H9 (cell line): ENCODE data around the gene AATF. TPM values are rescaled to one million over a fixed set of nuclear protein-coding genes. Genes with fewer than 3 reads are reported as not detected.

Experiments
- DNase-seq: peaks from one replicate; pipeline ENCODE4 v3.0.0-alpha.2; 2017
- H2AFZ ChIP-seq: one replicate; pipeline ENCODE4 v1.6.1; 2013; ENCODE audit warnings: mild to moderate bottlenecking, low read length, control low read depth, moderate library complexity
- H2AK5ac ChIP-seq: 2 replicates; pipeline ENCODE4 v1.6.1; 2013; ENCODE audit warnings: low read length, control low read depth, mixed read lengths; ENCODE audit not compliant: insufficient read length
- H2BK120ac ChIP-seq: one replicate; pipeline ENCODE4 v1.6.1; 2013; ENCODE audit warnings: low read depth, mild to moderate bottlenecking, low read length, control low read depth, inconsistent platforms; ENCODE audit not compliant: poor library complexity, severe bottlenecking
- H2BK12ac ChIP-seq: 2 replicates; pipeline ENCODE4 v1.6.1; 2013; ENCODE audit warnings: low read length, control low read depth, mixed read lengths, low read depth; ENCODE audit not compliant: insufficient read length
- H2BK15ac ChIP-seq: 2 replicates; pipeline ENCODE4 v1.6.1; 2013; ENCODE audit warnings: low read depth, low read length, control low read depth
- H2BK20ac ChIP-seq: one replicate; pipeline ENCODE4 v1.6.1; 2013; ENCODE audit warnings: low read depth, mild to moderate bottlenecking, low read length, control low read depth, inconsistent platforms; ENCODE audit not compliant: poor library complexity, severe bottlenecking
- H2BK5ac ChIP-seq: 2 replicates; pipeline ENCODE4 v1.6.1; 2013; ENCODE audit warnings: low read length, control low read depth, mixed read lengths; ENCODE audit not compliant: insufficient read length
- H3K14ac ChIP-seq: 2 replicates; pipeline ENCODE4 v1.6.1; 2013; ENCODE audit warnings: low read length, control low read depth; ENCODE audit not compliant: insufficient read depth
- H3K18ac ChIP-seq: 2 replicates; pipeline ENCODE4 v1.6.1; 2013; ENCODE audit warnings: low read depth, mild to moderate bottlenecking, mixed read lengths, low read length, control low read depth; ENCODE audit not compliant: insufficient read length
- H3K23ac ChIP-seq: 2 replicates; pipeline ENCODE4 v1.6.1; 2013; ENCODE audit warnings: low read length, control low read depth, mixed read lengths, low read depth; ENCODE audit not compliant: insufficient read length
- H3K23me2 ChIP-seq: 2 replicates; pipeline ENCODE4 v1.6.1; 2013; ENCODE audit warnings: low read depth, mild to moderate bottlenecking, mixed read lengths, low read length, control low read depth; ENCODE audit not compliant: insufficient read length, poor library complexity, severe bottlenecking
- H3K27ac ChIP-seq: 2 replicates; pipeline ENCODE4 v1.5.1; 2013; ENCODE audit warnings: low read length, control low read depth, mixed read lengths, low read depth; ENCODE audit not compliant: insufficient read length
- H3K27me3 ChIP-seq: 2 replicates; pipeline ENCODE4 v1.6.1; 2013; ENCODE audit warnings: low read length, control low read depth, inconsistent platforms; ENCODE audit not compliant: insufficient read depth
- H3K4ac ChIP-seq: 2 replicates; pipeline ENCODE4 v1.6.1; 2013; ENCODE audit warnings: low read depth, mild to moderate bottlenecking, control low read depth, inconsistent platforms, low read length, moderate library complexity
- H3K4me1 ChIP-seq: 2 replicates; pipeline ENCODE4 v1.6.1; 2013; ENCODE audit warnings: low read length, control low read depth, inconsistent platforms; ENCODE audit not compliant: insufficient read depth
- H3K4me2 ChIP-seq: 2 replicates; pipeline ENCODE4 v1.6.1; 2013; ENCODE audit warnings: low read length, control low read depth, mixed read lengths; ENCODE audit not compliant: insufficient read length, insufficient read depth
- H3K56ac ChIP-seq: 2 replicates; pipeline ENCODE4 v1.6.1; 2013; ENCODE audit warnings: low read depth, mild to moderate bottlenecking, mixed read lengths, low read length, control low read depth; ENCODE audit not compliant: insufficient read length
- H3K79me1 ChIP-seq: 2 replicates; pipeline ENCODE4 v1.6.1; 2013; ENCODE audit warnings: low read depth, mild to moderate bottlenecking, moderate library complexity, low read length, control low read depth, inconsistent platforms; ENCODE audit not compliant: insufficient read depth, poor library complexity, severe bottlenecking
- H3K79me2 ChIP-seq: 2 replicates; pipeline ENCODE4 v1.6.1; 2013; ENCODE audit warnings: low read length, control low read depth, inconsistent platforms; ENCODE audit not compliant: insufficient read depth
- H3K9ac ChIP-seq: 2 replicates; pipeline ENCODE4 v1.6.1; 2013; ENCODE audit warnings: low read length, control low read depth, mixed read lengths; ENCODE audit not compliant: insufficient read length; ENCODE audit errors: extremely low read depth
- H3K9me3 ChIP-seq: one replicate; pipeline ENCODE4 v1.6.1; 2013; ENCODE audit warnings: low read depth, low read length, inconsistent platforms; ENCODE audit not compliant: control insufficient read depth
- H3T11ph ChIP-seq: one replicate; pipeline ENCODE4 v1.6.1; 2013; ENCODE audit warnings: mild to moderate bottlenecking, low read length, control low read depth, inconsistent platforms
- H4K20me1 ChIP-seq: one replicate; pipeline ENCODE4 v1.6.1; 2013; ENCODE audit not compliant: control insufficient read depth, insufficient read length, insufficient read depth
- H4K5ac ChIP-seq: 2 replicates; pipeline ENCODE4 v1.6.1; 2013; ENCODE audit warnings: low read depth, mild to moderate bottlenecking, mixed read lengths, low read length, control low read depth; ENCODE audit not compliant: insufficient read length
- H4K8ac ChIP-seq: replicated peaks from 2 replicates; pipeline ENCODE4 v1.6.1; 2013; ENCODE audit warnings: low read length, control low read depth, mixed read lengths, low read depth; ENCODE audit not compliant: insufficient read length
- H4K91ac ChIP-seq: 2 replicates; pipeline ENCODE4 v1.6.1; 2013; ENCODE audit warnings: low read depth, mild to moderate bottlenecking, moderate library complexity, mixed read lengths, low read length, control low read depth; ENCODE audit not compliant: insufficient read length
- H3K27ac Mint-ChIP-seq, 3 experiments: 2 replicates in 2 of 3; 3 replicates in 1 of 3; pipeline ENCODE4 v1.8.0; 2020 to 2021; ENCODE audit warnings: mixed read lengths in 3 of 3, mild to moderate bottlenecking in 1 of 3, moderate library complexity in 1 of 3
- H3K27me3 Mint-ChIP-seq: 2 replicates; pipeline ENCODE4 v1.8.0; 2021; ENCODE audit warnings: low read depth, mild to moderate bottlenecking, moderate library complexity, mixed read lengths
- H3K36me3 Mint-ChIP-seq, 3 experiments: 2 replicates in 2 of 3; 3 replicates in 1 of 3; pipeline ENCODE4 v1.8.0; 2020 to 2021; ENCODE audit warnings: low read depth in 3 of 3, mixed read lengths in 3 of 3; ENCODE audit not compliant: insufficient read depth in 1 of 3
- H3K4me1 Mint-ChIP-seq, 2 experiments: 2 replicates each; pipeline ENCODE4 v1.8.0; 2020; ENCODE audit warnings: mixed read lengths in 2 of 2
- H3K4me3 Mint-ChIP-seq, 2 experiments: 2 replicates in 1 of 2; 3 replicates in 1 of 2; pipeline ENCODE4 v1.8.0; 2020 to 2021; ENCODE audit warnings: mild to moderate bottlenecking in 2 of 2, mixed read lengths in 2 of 2, moderate library complexity in 1 of 2
- H3K9me3 Mint-ChIP-seq, 2 experiments: 2 replicates in 1 of 2; 3 replicates in 1 of 2; pipeline ENCODE4 v1.8.0; 2020; ENCODE audit warnings: mild to moderate bottlenecking in 2 of 2, mixed read lengths in 2 of 2, moderate library complexity in 1 of 2
- WGBS: extraction: QIAGEN DNeasy Blood & Tissue Kit; methylation state at CpG from one replicate; pipeline ENCODE4 v1.1.7; 2013; ENCODE audit warnings: missing lambda C conversion rate, low lambda C conversion rate, mixed read lengths; ENCODE audit not compliant: insufficient read length; ENCODE audit errors: extremely low coverage; 5-methylcytosine and 5-hydroxymethylcytosine counted together
- total RNA-seq: library from RNA; stranded (reverse); gene quantifications from 2 replicates; pipeline ENCODE4 v1.2.1, GENCODE V29; 2021
- TF ChIP-seq, protein P1 (sequence below): fragments of 200-600 bp; sonication (generic); conservative IDR thresholded peaks from 3 replicates; pipeline ENCODE4 v1.8.0; 2021; ENCODE audit warnings: antibody characterized with exemption, mild to moderate bottlenecking

Gene AATF
- total RNA-seq, 1 experiment from 2014 or later: 69.6 TPM

- H2BK15ac ChIP-seq: no peak overlapping the region
- Mint-ChIP-seq H3K36me3 (peaks cover 0 to 10% (median 1%) of the 10 kb centered on the region in 3 experiments; a peak in 4 of 7 replicates), H3K27ac (no peak overlapping the region), H3K4me3 (no peak overlapping the region; a peak in 1 of 5 replicates), H3K4me1 (peaks cover 39 to 68% of the 10 kb centered on the region in 2 experiments), H3K27me3 (peaks cover 93% of the 10 kb centered on the region), H3K9me3 (peaks cover 0 to 5% of the 10 kb centered on the region in 2 experiments; a peak in 1 of 5 replicates)
- H3K4me1 ChIP-seq: no peaks in the 10 kb centered on the region; the same call in 1 of the 2 replicates
- H2BK20ac ChIP-seq: no peak overlapping the region
- no peak overlapping the region for H4K8ac ChIP-seq
- TF ChIP-seq, protein P1, sequence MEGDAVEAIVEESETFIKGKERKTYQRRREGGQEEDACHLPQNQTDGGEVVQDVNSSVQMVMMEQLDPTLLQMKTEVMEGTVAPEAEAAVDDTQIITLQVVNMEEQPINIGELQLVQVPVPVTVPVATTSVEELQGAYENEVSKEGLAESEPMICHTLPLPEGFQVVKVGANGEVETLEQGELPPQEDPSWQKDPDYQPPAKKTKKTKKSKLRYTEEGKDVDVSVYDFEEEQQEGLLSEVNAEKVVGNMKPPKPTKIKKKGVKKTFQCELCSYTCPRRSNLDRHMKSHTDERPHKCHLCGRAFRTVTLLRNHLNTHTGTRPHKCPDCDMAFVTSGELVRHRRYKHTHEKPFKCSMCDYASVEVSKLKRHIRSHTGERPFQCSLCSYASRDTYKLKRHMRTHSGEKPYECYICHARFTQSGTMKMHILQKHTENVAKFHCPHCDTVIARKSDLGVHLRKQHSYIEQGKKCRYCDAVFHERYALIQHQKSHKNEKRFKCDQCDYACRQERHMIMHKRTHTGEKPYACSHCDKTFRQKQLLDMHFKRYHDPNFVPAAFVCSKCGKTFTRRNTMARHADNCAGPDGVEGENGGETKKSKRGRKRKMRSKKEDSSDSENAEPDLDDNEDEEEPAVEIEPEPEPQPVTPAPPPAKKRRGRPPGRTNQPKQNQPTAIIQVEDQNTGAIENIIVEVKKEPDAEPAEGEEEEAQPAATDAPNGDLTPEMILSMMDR: no peak
- WGBS: no CpG with 5 or more reads among the region's 1 CpG
- no peak overlapping the region for H4K91ac ChIP-seq
- H4K5ac ChIP-seq: no peak overlapping the region
- H3K9me3 ChIP-seq: no peaks in the 10 kb centered on the region
- H3K23me2 ChIP-seq: peaks cover 11% of the 10 kb centered on the region
- H2BK12ac ChIP-seq: no peak overlapping the region
- H2BK120ac ChIP-seq: no peak overlapping the region
- no peak overlapping the region for H3K23ac ChIP-seq
- no peak overlapping the region for H2BK5ac ChIP-seq
- H3T11ph ChIP-seq: no peak overlapping the region
- no peak overlapping the region for H3K4me2 ChIP-seq
- no peak overlapping the region for H3K14ac ChIP-seq
- no peak overlapping the region for H3K9ac ChIP-seq
- no peaks in the 10 kb centered on the region for H3K79me1 ChIP-seq
- peaks cover 75% of the 10 kb centered on the region for H3K27me3 ChIP-seq
- DNase-seq: no peak
- no peak overlapping the region for H3K56ac ChIP-seq
- H3K18ac ChIP-seq: no peak overlapping the region
- H2AFZ ChIP-seq: no peak overlapping the region
- no peak overlapping the region for H3K27ac ChIP-seq
- peaks cover 4% of the 10 kb centered on the region for H4K20me1 ChIP-seq
- H3K4ac ChIP-seq: no peak overlapping the region
- peaks cover 2% of the 10 kb centered on the region; the same call in 1 of the 2 replicates for H3K79me2 ChIP-seq
- no peak overlapping the region for H2AK5ac ChIP-seq
Measured at GRCh38 chr17:36945140-36945539, 3.6 kb upstream of the AATF start.
